K562 (cell line): Measurements from ENCODE around the gene RIPK4. TPM values are rescaled to one million over a fixed set of nuclear protein-coding genes. Genes with fewer than 3 reads are reported as not detected.

Experiments
- ATAC-seq: fragments of 200-7000 bp; cut with Tn5 transposase; 3 replicates; pipeline ENCODE4 v1.9.1; 2020; ENCODE audit warnings: moderate library complexity
- BruUV-seq: library from RNA; stranded (reverse); fragments of 400-500 nt; replicated peaks from 2 replicates; lab custom pipeline; 2021; lab: Mats Ljungman, UMichigan
- CTCF ChIA-PET: fragments of 300-600 bp; formaldehyde crosslinking; extraction: SDS; loops from one replicate; lab custom pipeline; 2021; ENCODE audit warnings: low intra/inter-chr PET ratio; lab: Yijun Ruan, JAX
- POLR2A ChIA-PET: fragments of 300-600, 350-650 bp; sonication (Branson Sonifier 250); formaldehyde crosslinking; extraction: SDS; loops from one replicate; lab custom pipeline; 2021; ENCODE audit warnings: antibody characterized with exemption, inconsistent platforms; lab: Yijun Ruan, JAX
- DNase-seq, 4 experiments: peaks; one replicate each; pipeline versions ENCODE4 v3.0.0 to v3.0.0-alpha.2; 2011 to 2018; ENCODE audit warnings: low spot score in 3 of 4, mixed read lengths in 3 of 4; ENCODE audit errors: extremely low read depth in 1 of 4
- FAIRE-seq: peaks from 2 replicates; lab custom pipeline; 2011; peaks lifted over from hg19 to GRCh38; lab: Jason Lieb, UNC
- H2AFZ ChIP-seq: 2 replicates; pipeline ENCODE4 v1.6.0; 2011; ENCODE audit warnings: low read depth, low read length, control low read depth, inconsistent platforms
- H3K27ac ChIP-seq: fragments of 200-600 bp; 3 replicates; pipeline ENCODE4 v1.8.0; 2011; ENCODE audit warnings: low read depth, mild to moderate bottlenecking, control low read depth, inconsistent platforms, low read length, moderate library complexity, mixed read lengths; ENCODE audit errors: extremely low read depth
- H3K27me3 ChIP-seq, 2 experiments: fragments of 300-600 bp in 1 of 2; 2 replicates in 1 of 2; 3 replicates in 1 of 2; pipeline versions ENCODE4 v1.6.0 to v1.8.0; 2011; ENCODE audit warnings: inconsistent platforms in 2 of 2, low read length in 2 of 2, mild to moderate bottlenecking in 1 of 2, mixed read lengths in 1 of 2, moderate library complexity in 1 of 2; ENCODE audit not compliant: control insufficient read depth in 2 of 2, insufficient read depth in 2 of 2
- H3K36me3 ChIP-seq: fragments of 300-600 bp; 3 replicates; pipeline ENCODE4 v1.8.0; 2011; ENCODE audit warnings: mild to moderate bottlenecking, low read length, inconsistent platforms; ENCODE audit not compliant: control insufficient read depth, insufficient read depth
- H3K4me1 ChIP-seq, 2 experiments: fragments of 200-600 bp in 1 of 2; replicated peaks in 1 of 2; 2 replicates in 1 of 2; 3 replicates in 1 of 2; pipeline versions ENCODE4 v1.5.1 to v1.8.0; 2011; ENCODE audit warnings: inconsistent platforms in 2 of 2, low read length in 2 of 2, mild to moderate bottlenecking in 1 of 2, mixed read lengths in 1 of 2, moderate library complexity in 1 of 2; ENCODE audit not compliant: control insufficient read depth in 2 of 2, insufficient read depth in 2 of 2
- H3K4me2 ChIP-seq: 2 replicates; pipeline ENCODE4 v1.6.1; 2011; ENCODE audit warnings: low read length, control low read depth, inconsistent platforms, mixed read lengths; ENCODE audit not compliant: insufficient read depth
- H3K4me3 ChIP-seq: fragments of 200-600 bp; sonication (generic), shearing (Covaris generic); 2 replicates; pipeline ENCODE4 v1.5.1; 2016; ENCODE audit warnings: control low read depth, inconsistent platforms
- H3K79me2 ChIP-seq: fragments of 200-600 bp; 3 replicates; pipeline ENCODE4 v1.8.0; 2011; ENCODE audit warnings: low read length, inconsistent platforms; ENCODE audit not compliant: control insufficient read depth, insufficient read depth
- H3K9ac ChIP-seq, 2 experiments: 2 replicates each; pipeline versions ENCODE4 v1.6.0 to v1.6.1; 2011; ENCODE audit warnings: low read depth in 2 of 2, low read length in 2 of 2, control low read depth in 1 of 2, inconsistent platforms in 1 of 2, mild to moderate bottlenecking in 1 of 2, mixed read lengths in 1 of 2; ENCODE audit not compliant: insufficient read depth in 1 of 2
- H3K9me1 ChIP-seq: one replicate; pipeline ENCODE4 v1.6.0; 2011; ENCODE audit warnings: inconsistent platforms, mild to moderate bottlenecking, low read length, moderate library complexity; ENCODE audit not compliant: control insufficient read depth, insufficient read depth
- H3K9me3 ChIP-seq: replicated peaks from 2 replicates; pipeline ENCODE4 v1.5.1; 2011; ENCODE audit warnings: low read depth, low read length, inconsistent platforms; ENCODE audit not compliant: control insufficient read depth, insufficient read depth
- H4K20me1 ChIP-seq: replicated peaks from 2 replicates; pipeline ENCODE4 v1.6.1; 2011; ENCODE audit warnings: low read length, inconsistent platforms, mixed read lengths; ENCODE audit not compliant: control insufficient read depth, insufficient read depth
- CREB1 ChIP-seq, 2 experiments: sonication (generic) in 1 of 2; formaldehyde crosslinking in 1 of 2; IDR thresholded peaks; 2 replicates each; pipeline versions ENCODE4 v1.6.1 to v1.8.0; 2012 to 2022; ENCODE audit warnings: inconsistent platforms in 1 of 2, mild to moderate bottlenecking in 1 of 2, missing genetic modification reagents in 1 of 2, moderate library complexity in 1 of 2
- REST ChIP-seq, 2 experiments: fragments of 450-650 bp; formaldehyde crosslinking in 1 of 2; IDR thresholded peaks; 2 replicates each; pipeline versions ENCODE4 v1.4.0 to v1.6.1; 2014 to 2020; ENCODE audit warnings: mild to moderate bottlenecking in 2 of 2, borderline replicate concordance in 1 of 2, low read depth in 1 of 2
- ZBTB2 ChIP-seq: fragments of 450-650 bp; IDR thresholded peaks from 2 replicates; pipeline ENCODE4 v1.6.1; 2016; ENCODE audit warnings: antibody characterized with exemption
- ZBTB43 ChIP-seq: sonication (generic); formaldehyde crosslinking; IDR thresholded peaks from 2 replicates; pipeline ENCODE4 v1.8.0; 2023; ENCODE audit warnings: mild to moderate bottlenecking, missing genetic modification reagents
- ZNF445 ChIP-seq: fragments of 250-450 bp; sonication (Bioruptor Pico); IDR thresholded peaks from 2 replicates; pipeline ENCODE4 v1.4.0; 2020; ENCODE audit warnings: low read depth, mild to moderate bottlenecking, moderate library complexity
- WGBS: fragments of 100-300 bp; shearing (Covaris generic); methylation state at CpG from one replicate; pipeline ENCODE4 v1.1.6; 2016; ENCODE audit warnings: low coverage, mixed read lengths; ENCODE audit not compliant: insufficient coverage; ENCODE audit errors: missing lambda C conversion rate; 5-methylcytosine and 5-hydroxymethylcytosine counted together
- in situ Hi-C: fragments of 300-500 bp; cut with MboI; formaldehyde crosslinking; loops from 4 replicates; pipeline ENCODE4 v1.15.0; 2018; ENCODE audit warnings: inconsistent platforms, mixed read lengths
- intact Hi-C: fragments of 100-400 bp; cut with micrococcal nuclease; formaldehyde crosslinking; loops from 2 replicates; pipeline ENCODE4 v1.14.2; 2022
- polyA plus RNA-seq, 8 experiments: library from polyadenylated mRNA; depleted of rRNA in 4 of 8; stranded (reverse) in 5 of 8; unstranded in 3 of 8; fragments of >200 nt; fragmentation: Nextera tagmentation in 2 of 8; fragmentation: Illumina TruSeq in 1 of 8; extraction: Ambion mirVana in 2 of 8; extraction: Trizol in 1 of 8; gene quantifications; 2 replicates each; pipeline versions ENCODE4 v1.2.1 to v1.2.3, GENCODE V29; 2011 to 2014; ENCODE audit warnings: inconsistent platforms in 1 of 8, missing spikeins in 1 of 8
- total RNA-seq, 7 experiments: library from RNA; depleted of rRNA in 6 of 7; stranded (reverse); fragments of >200 nt in 6 of 7; fragmentation: Illumina TruSeq in 2 of 7; extraction: Trizol in 2 of 7; gene quantifications; 2 replicates each; pipeline versions ENCODE4 v1.2.1 to v1.2.3, GENCODE V29; 2011 to 2021; ENCODE audit warnings: low replicate concordance in 1 of 7

Gene RIPK4
- total and polyA plus RNA-seq, 9 of the 15 experiments (the other 6 are each of a cell fraction or from before 2014, with no cell fraction given) = not detected

GRCh38 chr21:41699311-41699710 is 67.5 kb downstream of the RIPK4 start:
- no peak for FAIRE-seq
- ChIA-PET CTCF (no interaction called here), POLR2A (interaction anchor here (0.8 kb wide), 1 partner anchor 79 kb away, joined by 3 read pairs; no protein-coding TSS in a partner anchor)
- no peaks in the 10 kb centered on the region for H3K9me3 ChIP-seq
- intact Hi-C loops = no loop called here
- H3K79me2 ChIP-seq = no peaks in the 10 kb centered on the region
- H3K4me1 ChIP-seq = no peaks in the 10 kb centered on the region
- in situ Hi-C loops = no loop called here
- H2AFZ ChIP-seq = no peak overlapping the region
- BruUV-seq = no TSS peak
- peaks cover 26 to 47% of the 10 kb centered on the region in 2 experiments for H3K27me3 ChIP-seq
- 33% methylated on average over 10 of the region's 10 CpGs for WGBS
- H4K20me1 ChIP-seq = peaks cover 3% of the 10 kb centered on the region; the same call in 1 of the 2 replicates
- H3K36me3 ChIP-seq = no peaks in the 10 kb centered on the region
- no peak overlapping the region for H3K4me3 ChIP-seq
- ATAC-seq = no peak
- H3K9me1 ChIP-seq = no peaks in the 10 kb centered on the region
- H3K4me2 ChIP-seq = no peak overlapping the region
- TF ChIP-seq ZNF445 (no peak), REST (IDR thresholded peaks at IDR 0.05; ENCODE audit: borderline replicate concordance) (no peak), REST (CRISPR knock-in tag; IDR thresholded peaks at IDR 0.05; ENCODE audit: low read depth) (no peak), CREB1 (IDR thresholded peaks at IDR 0.05) (no peak), CREB1 (CRISPR knock-in tag; IDR thresholded peaks at IDR 0.05) (no peak), ZBTB43 (CRISPR knock-in tag) (no peak), ZBTB2 (no peak)
- TF ChIP-seq, all 486 proteins: peak for 0
- Histone ChIP-seq H3K27ac (no peak overlapping the region), H3K9ac (no peak overlapping the region)
- no peak for DNase-seq
